Activated naive CD4-positive, alpha-beta T cell treated with anti-CD3 and anti-CD28 coated beads, Interleukin-2, amount 50 U/mL, for 72 hours (primary cell): ENCODE results near the gene PHKA1. TPM values are rescaled to one million over a fixed set of nuclear protein-coding genes. Genes with fewer than 3 reads are reported as not detected.
"Not testable (repeated sequence)": the region's sequence is repeated elsewhere in the genome, so short reads cannot be mapped to it uniquely, and the experiment has no call there.

ENCODE experiments used
- ATAC-seq, 2 donors: fragments of 150-1000 bp; cut with Tn5 transposase; 2 replicates each; pipeline ENCODE4 v1.10.0; 2021; ENCODE audit warnings: mild to moderate bottlenecking in 2 of 2, moderate library complexity in 2 of 2
- DNase-seq, 2 donors: peaks; one replicate each; pipeline ENCODE4 v3.0.0; 2021 to 2022; ENCODE audit warnings: low spot score in 2 of 2
- H3K27ac Mint-ChIP-seq, 2 donors: one replicate each; pipeline ENCODE4 v1.8.0; 2022; ENCODE audit warnings: mild to moderate bottlenecking in 2 of 2, mixed read lengths in 2 of 2
- H3K36me3 Mint-ChIP-seq, 2 donors: one replicate each; pipeline ENCODE4 v1.8.0; 2022; ENCODE audit warnings: mixed read lengths in 2 of 2
- H3K9me3 Mint-ChIP-seq, 2 donors: one replicate each; pipeline ENCODE4 v1.8.0; 2022; ENCODE audit warnings: mixed read lengths in 2 of 2
- total RNA-seq, 2 donors: library from RNA; stranded (reverse); gene quantifications; one replicate each; pipeline ENCODE4 v1.2.3, GENCODE V29; 2022

PHKA1 gene
- total RNA-seq, 2 donors from 2014 or later, result 4.8 to 8.4 TPM

- H3K9me3 Mint-ChIP-seq, result no peaks in the 10 kb centered on the region
These were observed 28.2 kb downstream of the PHKA1 start for GRCh38 chrX:72685810-72686456.

GRCh38 chrX:72685018-72685417 is 29.1 kb downstream of the PHKA1 start:
- no peak overlapping the region for H3K27ac Mint-ChIP-seq
- no peak for DNase-seq
- ATAC-seq, result no peak
- H3K36me3 Mint-ChIP-seq, result peaks cover 0 to 4% of the 10 kb centered on the region in 2 donors
- no peaks in the 10 kb centered on the region for H3K9me3 Mint-ChIP-seq

More at GRCh38 chrX:72685810-72686456, 28.2 kb downstream of the PHKA1 start:
- Mint-ChIP-seq H3K36me3 (no peaks in the 10 kb centered on the region), H3K27ac (no peak overlapping the region)
- DNase-seq (no peak), ATAC-seq (no peak)

- Mint-ChIP-seq H3K27ac (no peak overlapping the region), H3K36me3 (peaks cover 0 to 7% of the 10 kb centered on the region in 2 donors), H3K9me3 (no peaks in the 10 kb centered on the region)
- no peak for ATAC-seq
- DNase-seq, result no peak
These were observed 30.5 kb downstream of the PHKA1 start for GRCh38 chrX:72683631-72684030.

GRCh38 chrX:72676465-72676864 is 37.6 kb downstream of the PHKA1 start:
- no peak for DNase-seq
- peaks cover 0 to 7% of the 10 kb centered on the region in 2 donors for H3K36me3 Mint-ChIP-seq
- no peaks in the 10 kb centered on the region for H3K9me3 Mint-ChIP-seq

GRCh38 chrX:72673951-72674350 is 40.2 kb downstream of the PHKA1 start:
- not testable (repeated sequence) for DNase-seq, H3K9me3 Mint-ChIP-seq, ATAC-seq, H3K27ac Mint-ChIP-seq, H3K36me3 Mint-ChIP-seq

More at GRCh38 chrX:72676465-72676864, 37.6 kb downstream of the PHKA1 start:
- no peak overlapping the region for H3K27ac Mint-ChIP-seq
- no peak for ATAC-seq

- not testable (repeated sequence) for DNase-seq, H3K9me3 Mint-ChIP-seq, H3K36me3 Mint-ChIP-seq, ATAC-seq, H3K27ac Mint-ChIP-seq
These were observed 44.6 kb downstream of the PHKA1 start for GRCh38 chrX:72669508-72669907.

- DNase-seq (no peak), ATAC-seq (no peak)
- no peaks in the 10 kb centered on the region for H3K9me3 Mint-ChIP-seq
- H3K27ac Mint-ChIP-seq, result no peak overlapping the region
- no peaks in the 10 kb centered on the region for H3K36me3 Mint-ChIP-seq
These were observed 47.7 kb downstream of the PHKA1 start for GRCh38 chrX:72666451-72666850.

GRCh38 chrX:72663737-72664136 is 50.4 kb downstream of the PHKA1 start:
- no peak overlapping the region for H3K27ac Mint-ChIP-seq
- H3K9me3 Mint-ChIP-seq, result no peaks in the 10 kb centered on the region
- H3K36me3 Mint-ChIP-seq, result no peaks in the 10 kb centered on the region
- no peak for DNase-seq
- ATAC-seq, result no peak

GRCh38 chrX:72662020-72662747 is 51.9 kb downstream of the PHKA1 start:
- no peaks in the 10 kb centered on the region for H3K36me3 Mint-ChIP-seq
- no peaks in the 10 kb centered on the region for H3K9me3 Mint-ChIP-seq
- ATAC-seq (no peak), DNase-seq (no peak)
- no peak overlapping the region for H3K27ac Mint-ChIP-seq

GRCh38 chrX:72659723-72660122 is 54.4 kb downstream of the PHKA1 start:
- no peak for DNase-seq
- no peak overlapping the region for H3K27ac Mint-ChIP-seq

GRCh38 chrX:72652082-72652481 is 62.0 kb downstream of the PHKA1 start:
- Mint-ChIP-seq H3K27ac (no peak overlapping the region), H3K9me3 (no peaks in the 10 kb centered on the region), H3K36me3 (no peaks in the 10 kb centered on the region)
- no peak for ATAC-seq
- DNase-seq, result no peak

More at GRCh38 chrX:72659723-72660122, 54.4 kb downstream of the PHKA1 start:
- H3K9me3 Mint-ChIP-seq, result no peaks in the 10 kb centered on the region
- no peak for ATAC-seq
- no peaks in the 10 kb centered on the region for H3K36me3 Mint-ChIP-seq

- Mint-ChIP-seq H3K9me3 (no peaks in the 10 kb centered on the region), H3K27ac (no peak overlapping the region), H3K36me3 (peaks cover 0 to 4% of the 10 kb centered on the region in 2 donors)
- no peak for ATAC-seq
- no peak for DNase-seq
These were observed 69.2 kb downstream of the PHKA1 start for GRCh38 chrX:72644946-72645345.

- Mint-ChIP-seq H3K27ac (no peak overlapping the region), H3K9me3 (no peaks in the 10 kb centered on the region), H3K36me3 (peaks cover 0 to 4% of the 10 kb centered on the region in 2 donors)
- DNase-seq (no peak), ATAC-seq (no peak)
These were observed 72.5 kb downstream of the PHKA1 start for GRCh38 chrX:72641611-72642010.

- no peaks in the 10 kb centered on the region for H3K36me3 Mint-ChIP-seq
- H3K27ac Mint-ChIP-seq, result no peak overlapping the region
- DNase-seq (no peak), ATAC-seq (no peak)
- H3K9me3 Mint-ChIP-seq, result no peaks in the 10 kb centered on the region
These were observed 78.2 kb downstream of the PHKA1 start for GRCh38 chrX:72635930-72636329.

- DNase-seq, result no peak
- Mint-ChIP-seq H3K27ac (no peak overlapping the region), H3K36me3 (no peaks in the 10 kb centered on the region), H3K9me3 (no peaks in the 10 kb centered on the region)
- no peak for ATAC-seq
These were observed 79.8 kb downstream of the PHKA1 start for GRCh38 chrX:72634331-72634730.

GRCh38 chrX:72630185-72630584 is 83.9 kb downstream of the PHKA1 start:
- H3K9me3 Mint-ChIP-seq, result no peaks in the 10 kb centered on the region
- peaks cover 0 to 2% of the 10 kb centered on the region in 2 donors for H3K36me3 Mint-ChIP-seq
- no peak overlapping the region for H3K27ac Mint-ChIP-seq
- DNase-seq, result no peak
- no peak for ATAC-seq

- Mint-ChIP-seq H3K9me3 (peaks cover 0 to 6% of the 10 kb centered on the region in 2 donors), H3K27ac (no peak overlapping the region), H3K36me3 (peaks cover 0 to 12% of the 10 kb centered on the region in 2 donors)
- DNase-seq, result no peak
- no peak for ATAC-seq
These were observed 89.9 kb downstream of the PHKA1 start for GRCh38 chrX:72624194-72624593.
